KMS-11 (cell line): Measurements from ENCODE around the gene PPP1R8.

Experiments
- H2AFZ ChIP-seq: fragments of 200-600 bp; sonication (generic); 2 replicates; pipeline ENCODE4 v1.6.1; 2016; ENCODE audit warnings: antibody characterized with exemption, mixed run types, low read depth
- H3K27ac ChIP-seq: fragments of 200-600 bp; sonication (generic); 2 replicates; pipeline ENCODE4 v1.6.1; 2016; ENCODE audit warnings: mild to moderate bottlenecking, mixed run types
- H3K27me3 ChIP-seq: fragments of 200-600 bp; sonication (generic); 2 replicates; pipeline ENCODE4 v1.6.1; 2017; ENCODE audit warnings: mild to moderate bottlenecking, low read depth, mixed run types, moderate library complexity; ENCODE audit not compliant: insufficient read depth
- H3K36me3 ChIP-seq: fragments of 200-600 bp; sonication (generic); 2 replicates; pipeline ENCODE4 v1.6.1; 2017; ENCODE audit warnings: mild to moderate bottlenecking, mixed run types; ENCODE audit not compliant: insufficient read depth
- H3K4me1 ChIP-seq: fragments of 200-600 bp; sonication (generic); 2 replicates; pipeline ENCODE4 v1.6.1; 2016; ENCODE audit warnings: mild to moderate bottlenecking, low read depth, mixed run types; ENCODE audit not compliant: poor library complexity, severe bottlenecking
- H3K4me2 ChIP-seq: fragments of 200-600 bp; sonication (generic); 2 replicates; pipeline ENCODE4 v1.7.0; 2016; ENCODE audit warnings: mild to moderate bottlenecking, mixed run types
- H3K4me3 ChIP-seq: fragments of 200-600 bp; sonication (generic); IDR thresholded peaks from 2 replicates; pipeline ENCODE4 v1.6.1; 2017; ENCODE audit warnings: low read depth, low read length, mixed read lengths; ENCODE audit not compliant: insufficient read depth
- H3K79me2 ChIP-seq: fragments of 200-600 bp; sonication (generic); 2 replicates; pipeline ENCODE4 v1.6.1; 2016; ENCODE audit warnings: low read depth, mixed run types; ENCODE audit not compliant: insufficient read depth
- H3K9ac ChIP-seq: fragments of 200-600 bp; sonication (generic); 2 replicates; pipeline ENCODE4 v1.6.1; 2016; ENCODE audit warnings: mild to moderate bottlenecking, mixed run types
- H4K20me1 ChIP-seq: fragments of 200-600 bp; sonication (generic); 2 replicates; pipeline ENCODE4 v1.6.1; 2016; ENCODE audit warnings: mild to moderate bottlenecking, mixed run types; ENCODE audit not compliant: insufficient read depth
- TF ChIP-seq, protein P1 (sequence below): fragments of 200-600 bp; sonication (generic); conservative IDR thresholded peaks from 2 replicates; pipeline ENCODE4 v1.6.1; 2017; ENCODE audit warnings: low read depth, mild to moderate bottlenecking, antibody characterized with exemption, low read length, moderate library complexity, mixed read lengths

The PPP1R8 gene

DNA sequence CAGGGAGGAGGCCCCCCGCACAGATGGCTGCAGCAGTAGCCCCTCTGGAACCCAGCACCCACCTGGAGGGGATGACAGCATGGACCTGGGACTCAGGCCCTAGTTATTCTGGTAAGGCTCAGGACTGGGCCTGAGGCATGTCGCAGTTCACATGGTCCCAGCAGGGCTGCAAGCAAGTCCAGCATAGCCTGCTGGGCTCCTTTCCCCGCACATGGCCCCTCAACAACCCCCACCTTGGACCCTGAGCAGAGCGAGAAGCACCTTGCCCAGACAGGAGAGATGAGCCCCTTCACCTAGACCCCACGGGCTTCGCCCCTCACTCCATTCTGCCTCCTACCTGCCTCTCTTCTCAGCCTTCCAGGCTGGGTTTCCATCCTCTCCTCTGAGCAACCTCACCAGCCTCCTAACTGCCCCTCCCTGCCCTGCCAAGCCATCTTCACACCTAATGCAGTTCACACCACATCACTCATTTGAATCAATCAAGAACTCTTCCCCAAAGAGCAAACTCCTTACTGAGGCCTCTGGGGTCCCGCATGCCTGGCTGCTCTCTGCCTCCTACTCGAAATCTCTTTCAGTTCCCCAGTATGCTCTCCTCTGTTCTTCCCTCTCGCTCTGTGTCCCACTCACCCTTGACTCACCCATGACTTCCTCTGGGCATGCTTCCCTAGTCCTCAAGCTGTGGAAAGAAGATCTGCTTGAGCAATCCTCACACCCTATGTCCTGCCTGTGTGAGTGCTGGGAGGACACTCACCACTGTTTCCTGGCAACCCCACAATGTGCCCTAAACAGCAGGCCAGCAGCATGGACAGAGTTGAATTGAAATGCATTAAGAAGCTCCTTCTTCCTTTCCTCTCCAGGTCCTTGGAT is 32.3 kb downstream of the PPP1R8 start:
- no peak overlapping the region for H2AFZ ChIP-seq
- TF ChIP-seq, protein P1, sequence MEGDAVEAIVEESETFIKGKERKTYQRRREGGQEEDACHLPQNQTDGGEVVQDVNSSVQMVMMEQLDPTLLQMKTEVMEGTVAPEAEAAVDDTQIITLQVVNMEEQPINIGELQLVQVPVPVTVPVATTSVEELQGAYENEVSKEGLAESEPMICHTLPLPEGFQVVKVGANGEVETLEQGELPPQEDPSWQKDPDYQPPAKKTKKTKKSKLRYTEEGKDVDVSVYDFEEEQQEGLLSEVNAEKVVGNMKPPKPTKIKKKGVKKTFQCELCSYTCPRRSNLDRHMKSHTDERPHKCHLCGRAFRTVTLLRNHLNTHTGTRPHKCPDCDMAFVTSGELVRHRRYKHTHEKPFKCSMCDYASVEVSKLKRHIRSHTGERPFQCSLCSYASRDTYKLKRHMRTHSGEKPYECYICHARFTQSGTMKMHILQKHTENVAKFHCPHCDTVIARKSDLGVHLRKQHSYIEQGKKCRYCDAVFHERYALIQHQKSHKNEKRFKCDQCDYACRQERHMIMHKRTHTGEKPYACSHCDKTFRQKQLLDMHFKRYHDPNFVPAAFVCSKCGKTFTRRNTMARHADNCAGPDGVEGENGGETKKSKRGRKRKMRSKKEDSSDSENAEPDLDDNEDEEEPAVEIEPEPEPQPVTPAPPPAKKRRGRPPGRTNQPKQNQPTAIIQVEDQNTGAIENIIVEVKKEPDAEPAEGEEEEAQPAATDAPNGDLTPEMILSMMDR, result no peak
- H3K4me2 ChIP-seq, result no peak overlapping the region
- H3K4me3 ChIP-seq, result no peak overlapping the region
- H3K36me3 ChIP-seq, result no peaks in the 10 kb centered on the region
- H3K27me3 ChIP-seq, result no peaks in the 10 kb centered on the region
- peaks cover 13% of the 10 kb centered on the region for H3K4me1 ChIP-seq
- no peak overlapping the region for H3K27ac ChIP-seq
- no peaks in the 10 kb centered on the region for H4K20me1 ChIP-seq
- H3K9ac ChIP-seq, result no peak overlapping the region
- no peaks in the 10 kb centered on the region for H3K79me2 ChIP-seq

DNA sequence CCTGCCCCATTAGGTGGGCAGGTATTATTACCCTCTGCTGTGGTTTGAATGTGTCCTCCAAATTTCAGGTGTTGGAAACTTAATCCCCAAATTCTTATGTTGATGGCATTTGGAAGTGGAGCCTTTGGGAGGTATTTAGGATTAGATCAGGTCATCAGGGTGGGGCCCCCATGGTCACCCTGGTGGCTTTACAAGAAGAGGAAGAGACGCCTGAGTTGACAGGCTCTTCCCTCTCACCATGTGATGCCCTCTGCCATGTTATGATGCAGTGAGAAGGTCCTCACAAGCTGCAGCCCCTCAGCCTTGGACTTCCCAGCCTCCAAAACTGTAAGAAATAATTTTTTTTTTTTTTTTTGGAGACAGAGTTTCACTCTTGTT is 32.9 kb downstream of the PPP1R8 start:
- TF ChIP-seq, protein P1, result no peak

DNA sequence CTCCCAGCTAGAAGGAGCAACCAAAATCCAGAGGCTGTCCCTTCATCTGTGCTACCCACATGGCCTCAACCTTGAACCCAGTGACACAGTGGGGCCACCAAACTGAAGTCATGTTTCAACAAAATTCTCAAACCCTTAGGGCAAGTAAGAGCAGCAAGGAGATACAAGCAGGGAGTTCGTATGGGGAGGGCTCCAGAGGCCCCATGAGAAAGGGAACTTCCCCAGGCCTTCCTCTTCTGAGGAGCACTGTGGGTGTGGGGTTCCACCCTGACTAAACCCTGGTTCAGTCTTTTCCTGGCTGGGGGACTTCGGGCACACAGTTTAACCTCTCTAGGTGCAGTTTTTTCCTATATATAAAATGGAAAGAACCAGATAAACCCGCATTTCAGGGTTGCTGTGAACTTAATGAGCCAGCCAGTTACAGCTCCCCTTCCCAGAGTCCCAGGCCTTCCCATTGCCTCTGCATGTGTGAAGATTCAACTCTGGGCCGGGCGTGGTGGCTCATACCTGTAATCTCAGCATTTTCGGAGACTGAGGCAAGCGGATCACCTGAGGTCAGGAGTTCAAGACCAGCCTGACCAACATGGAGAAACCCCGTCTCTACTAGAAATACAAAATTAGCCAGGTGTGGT is 33.8 kb downstream of the PPP1R8 start:
- no peak overlapping the region for H3K27ac ChIP-seq
- no peak overlapping the region for H3K4me2 ChIP-seq
- H3K4me3 ChIP-seq, result no peak overlapping the region
- no peaks in the 10 kb centered on the region for H4K20me1 ChIP-seq
- H3K9ac ChIP-seq, result no peak overlapping the region
- no peak overlapping the region for H2AFZ ChIP-seq
- H3K36me3 ChIP-seq, result no peaks in the 10 kb centered on the region
- H3K27me3 ChIP-seq, result no peaks in the 10 kb centered on the region
- H3K79me2 ChIP-seq, result no peaks in the 10 kb centered on the region
- peaks cover 7% of the 10 kb centered on the region for H3K4me1 ChIP-seq
- TF ChIP-seq, protein P1, result no peak

More for the DNA sequence above, 32.9 kb downstream of the PPP1R8 start:
- H3K4me1 ChIP-seq, result peaks cover 9% of the 10 kb centered on the region
- H3K4me2 ChIP-seq, result no peak overlapping the region
- no peaks in the 10 kb centered on the region for H3K79me2 ChIP-seq
- H3K9ac ChIP-seq, result no peak overlapping the region
- no peaks in the 10 kb centered on the region for H4K20me1 ChIP-seq
- H3K4me3 ChIP-seq, result no peak overlapping the region
- H3K27me3 ChIP-seq, result no peaks in the 10 kb centered on the region
- H3K36me3 ChIP-seq, result no peaks in the 10 kb centered on the region
- no peak overlapping the region for H2AFZ ChIP-seq
- no peak overlapping the region for H3K27ac ChIP-seq

DNA sequence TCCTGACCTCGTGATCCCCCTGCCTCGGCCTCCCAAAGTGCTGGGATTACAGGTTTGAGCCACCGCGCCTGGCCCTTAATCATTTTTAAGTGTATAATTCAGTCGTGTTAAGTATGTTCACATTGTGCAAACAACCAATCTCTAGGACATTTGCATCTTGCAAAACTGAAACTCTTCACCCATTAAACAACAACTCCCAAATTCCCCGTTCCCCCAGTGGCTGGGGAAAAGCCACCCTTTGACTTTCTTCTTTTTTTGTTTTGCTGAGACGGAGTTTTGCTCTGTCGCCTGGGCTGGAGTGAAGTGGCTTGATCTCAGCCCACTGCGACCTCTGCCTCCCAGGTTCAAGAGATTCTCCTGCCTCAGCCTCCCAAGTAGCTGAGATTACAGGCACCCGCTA is 35.2 kb downstream of the PPP1R8 start:
- Histone ChIP-seq H3K9ac (no peak overlapping the region), H2AFZ (no peak overlapping the region), H3K4me2 (no peak overlapping the region), H3K4me1 (peaks cover 7% of the 10 kb centered on the region), H3K79me2 (no peaks in the 10 kb centered on the region), H3K4me3 (no peak overlapping the region), H3K27me3 (no peaks in the 10 kb centered on the region), H4K20me1 (no peaks in the 10 kb centered on the region), H3K27ac (no peak overlapping the region), H3K36me3 (no peaks in the 10 kb centered on the region)
- TF ChIP-seq, protein P1, result no peak
